HCT116 (cell line): ENCODE measurements around the gene CNN3. TPM values are rescaled to one million over a fixed set of nuclear protein-coding genes. Genes with fewer than 3 reads are reported as not detected.

Source experiments
- ATAC-seq: fragments of 200-7000 bp; cut with Tn5 transposase; 2 replicates; pipeline ENCODE4 v1.9.1; 2020; ENCODE audit warnings: mild to moderate bottlenecking, moderate library complexity
- BruUV-seq: library from RNA; stranded (reverse); fragments of 400-500 nt; replicated peaks from 2 replicates; lab custom pipeline; 2021; lab: Mats Ljungman, UMichigan
- CTCF ChIA-PET: fragments of 300-600 bp; sonication (Branson Sonifier 250); formaldehyde crosslinking; loops from one replicate; lab custom pipeline; 2021; ENCODE audit warnings: antibody characterized with exemption; lab: Charles Lee
- POLR2A ChIA-PET: fragments of 300-600, 350-600 bp; sonication (Branson Sonifier 250); formaldehyde crosslinking; loops from one replicate; lab custom pipeline; 2021; ENCODE audit warnings: antibody characterized with exemption; lab: Charles Lee
- RAD21 ChIA-PET, 2 experiments: fragments of 300-600 bp; sonication (Branson Sonifier 250); formaldehyde crosslinking; loops; one replicate each; lab custom pipeline; 2023; ENCODE audit warnings: low total read pairs in 2 of 2; ENCODE audit not compliant: uncharacterized antibody in 2 of 2, unreplicated experiment in 2 of 2, low non-redundant PET in 1 of 2; lab: Charles Lee
- DNase-seq: peaks from one replicate; pipeline ENCODE4 v3.0.0-alpha.2; 2010; ENCODE audit warnings: low read depth, low spot score
- H2AFZ ChIP-seq: fragments of 200-600 bp; shearing (Covaris generic), sonication (generic); 2 replicates; pipeline ENCODE4 v1.6.1; 2017; ENCODE audit warnings: low read depth, mixed run types, mixed read lengths, antibody characterized with exemption, low read length; ENCODE audit not compliant: poor library complexity, severe bottlenecking
- H3K27ac ChIP-seq: 2 replicates; pipeline ENCODE4 v1.5.1; 2012; ENCODE audit warnings: low read depth, low read length
- H3K27me3 ChIP-seq: fragments of 200-600 bp; sonication (generic); 2 replicates; pipeline ENCODE4 v1.6.1; 2016; ENCODE audit warnings: mixed run types, low read length, mixed read lengths; ENCODE audit not compliant: insufficient read depth
- H3K36me3 ChIP-seq, 2 experiments: fragments of 200-500 bp in 1 of 2; fragments of 200-600 bp in 1 of 2; sonication (Bioruptor generic) in 1 of 2; sonication (generic) in 1 of 2; 2 replicates each; pipeline versions ENCODE4 v1.5.1 to v1.6.1; 2014 to 2016; ENCODE audit warnings: low read length in 2 of 2, inconsistent platforms in 1 of 2, mixed read lengths in 1 of 2, mixed run types in 1 of 2; ENCODE audit not compliant: insufficient read depth in 2 of 2, control insufficient read depth in 1 of 2
- H3K4me1 ChIP-seq, 2 experiments: fragments of 200-600 bp in 1 of 2; sonication (generic) in 1 of 2; 2 replicates each; pipeline versions ENCODE4 v1.5.1 to v1.6.1; 2012 to 2017; ENCODE audit warnings: low read length in 2 of 2, inconsistent platforms in 1 of 2, mild to moderate bottlenecking in 1 of 2, mixed read lengths in 1 of 2, mixed run types in 1 of 2, moderate library complexity in 1 of 2; ENCODE audit not compliant: insufficient read depth in 2 of 2, control insufficient read depth in 1 of 2
- H3K4me2 ChIP-seq: fragments of 200-600 bp; sonication (generic); 2 replicates; pipeline ENCODE4 v1.6.1; 2017; ENCODE audit warnings: mixed run types, low read length, mixed read lengths
- H3K4me3 ChIP-seq, 2 experiments: fragments of 200-600 bp in 1 of 2; sonication (generic) in 1 of 2; replicated peaks in 1 of 2; 2 replicates each; pipeline ENCODE4 v1.5.1; 2011 to 2016; ENCODE audit warnings: low read length in 2 of 2, control low read depth in 1 of 2, low read depth in 1 of 2, mild to moderate bottlenecking in 1 of 2, mixed read lengths in 1 of 2, mixed run types in 1 of 2
- H3K79me2 ChIP-seq: fragments of 200-600 bp; sonication (generic); 2 replicates; pipeline ENCODE4 v1.6.1; 2017; ENCODE audit warnings: mild to moderate bottlenecking, mixed run types, low read length, moderate library complexity, mixed read lengths; ENCODE audit not compliant: insufficient read depth
- H3K9ac ChIP-seq: fragments of 200-600 bp; sonication (generic); 2 replicates; pipeline ENCODE4 v1.6.1; 2016; ENCODE audit warnings: low read length, mixed read lengths
- H3K9me2 ChIP-seq: fragments of 200-600 bp; sonication (generic), shearing (Covaris generic); 2 replicates; pipeline ENCODE4 v1.6.1; 2017; ENCODE audit warnings: mixed run types, mild to moderate bottlenecking, moderate library complexity; ENCODE audit not compliant: insufficient read depth
- H3K9me3 ChIP-seq, 2 experiments: fragments of 200-500 bp in 1 of 2; fragments of 200-600 bp in 1 of 2; sonication (Bioruptor generic) in 1 of 2; sonication (generic) in 1 of 2; 2 replicates each; pipeline ENCODE4 v1.6.1; 2014 to 2017; ENCODE audit warnings: low read length in 2 of 2, mixed read lengths in 2 of 2, inconsistent platforms in 1 of 2, low read depth in 1 of 2, mild to moderate bottlenecking in 1 of 2, mixed run types in 1 of 2, moderate library complexity in 1 of 2; ENCODE audit not compliant: control insufficient read depth in 1 of 2, insufficient read depth in 1 of 2
- H4K20me1 ChIP-seq: fragments of 200-600 bp; sonication (generic), shearing (Covaris generic); 2 replicates; pipeline ENCODE4 v1.6.1; 2017; ENCODE audit warnings: mixed run types, mild to moderate bottlenecking, moderate library complexity; ENCODE audit not compliant: insufficient read depth
- ATF3 ChIP-seq: IDR thresholded peaks from 2 replicates; pipeline ENCODE4 v1.6.1; 2012
- CBX3 ChIP-seq: IDR thresholded peaks from 2 replicates; pipeline ENCODE4 v1.6.1; 2012; ENCODE audit warnings: low read depth
- CTCF ChIP-seq, 3 experiments: fragments of 200-600 bp in 1 of 3; sonication (generic) in 1 of 3; IDR thresholded peaks in 2 of 3; conservative IDR thresholded peaks in 1 of 3; 2 replicates each; pipeline ENCODE4 v1.5.1; 2012 to 2017; ENCODE audit warnings: low read depth in 2 of 3, low read length in 2 of 3, antibody characterized with exemption in 1 of 3, borderline replicate concordance in 1 of 3, control low read depth in 1 of 3, mild to moderate bottlenecking in 1 of 3, mixed read lengths in 1 of 3, mixed run types in 1 of 3, moderate library complexity in 1 of 3; ENCODE audit not compliant: insufficient read depth in 1 of 3
- ELF1 ChIP-seq: IDR thresholded peaks from 2 replicates; pipeline ENCODE4 v1.6.1; 2012; ENCODE audit warnings: low read depth, borderline replicate concordance
- EZH2 ChIP-seq: fragments of 200-600 bp; sonication (generic); IDR thresholded peaks from 2 replicates; pipeline ENCODE4 v1.6.1; 2017; ENCODE audit warnings: antibody characterized with exemption, mixed run types
- FOSL1 ChIP-seq: IDR thresholded peaks from 2 replicates; pipeline ENCODE4 v1.6.1; 2012; ENCODE audit warnings: low read depth
- JUND ChIP-seq: IDR thresholded peaks from 2 replicates; pipeline ENCODE4 v1.6.1; 2012
- MAX ChIP-seq: IDR thresholded peaks from 2 replicates; pipeline ENCODE4 v1.6.1; 2012
- POLR2A ChIP-seq: IDR thresholded peaks from 2 replicates; pipeline ENCODE4 v1.7.0; 2011; ENCODE audit warnings: borderline replicate concordance; ENCODE audit not compliant: insufficient read depth, insufficient read length; ENCODE audit errors: extremely low read depth
- POLR2AphosphoS5 ChIP-seq: IDR thresholded peaks from 2 replicates; pipeline ENCODE4 v1.6.1; 2011; ENCODE audit warnings: mild to moderate bottlenecking, low read depth, low read length, moderate library complexity
- SIN3A ChIP-seq: IDR thresholded peaks from 2 replicates; pipeline ENCODE4 v1.6.1; 2012; ENCODE audit warnings: low read depth
- SRF ChIP-seq: IDR thresholded peaks from 2 replicates; pipeline ENCODE4 v1.6.1; 2012; ENCODE audit warnings: low read depth
- YY1 ChIP-seq: IDR thresholded peaks from 2 replicates; pipeline ENCODE4 v1.6.1; 2011; ENCODE audit warnings: low read length, low read depth, moderate library complexity, mild to moderate bottlenecking; ENCODE audit not compliant: insufficient replicate concordance; ENCODE audit errors: extremely low read depth
- ZBTB33 ChIP-seq: IDR thresholded peaks from 2 replicates; pipeline ENCODE4 v1.6.1; 2011; ENCODE audit warnings: mild to moderate bottlenecking, low read length, moderate library complexity; ENCODE audit not compliant: insufficient replicate concordance; ENCODE audit errors: extremely low read depth
- intact Hi-C: fragments of 100-400 bp; cut with micrococcal nuclease; formaldehyde crosslinking; loops from 2 replicates; pipeline ENCODE4 v1.10.0; 2022
- total RNA-seq: library from RNA; stranded (reverse); gene quantifications from one replicate; pipeline ENCODE4 v1.2.1, GENCODE V29; 2021; ENCODE audit not compliant: unreplicated experiment

Gene CNN3
- total RNA-seq, 1 experiment from 2014 or later = 109 TPM

- TF ChIP-seq ZBTB33 (no peak), EZH2 (no peak), CTCF (IDR thresholded peaks at IDR 0.05 in 2 of 3, conservative IDR thresholded peaks at IDR 0.05 in 1 of 3; ENCODE audit: borderline replicate concordance in 1 of 3, insufficient read depth in 1 of 3, low read depth in 2 of 3, low read length in 2 of 3) (no peak), ATF3 (no peak)
- TF ChIP-seq, all 23 proteins: peak for 0
These were observed 55.9 kb downstream of the CNN3 start (continued) for GRCh38 chr1:94871031-94871430.

GRCh38 chr1:94866164-94866807 lies 60.6 kb downstream of the CNN3 start:
- no peak for DNase-seq
- Histone ChIP-seq H3K27me3 (no peaks in the 10 kb centered on the region), H2AFZ (no peak overlapping the region), H3K79me2 (no peaks in the 10 kb centered on the region), H4K20me1 (no peaks in the 10 kb centered on the region), H3K4me2 (no peak overlapping the region), H3K9ac (no peak overlapping the region), H3K36me3 (no peaks in the 10 kb centered on the region), H3K4me1 (peaks cover 46 to 60% of the 10 kb centered on the region in 2 experiments), H3K27ac (no peak overlapping the region), H3K4me3 (no peak overlapping the region), H3K9me2 (no peaks in the 10 kb centered on the region), H3K9me3 (no peaks in the 10 kb centered on the region)
- RAD21 ChIA-PET = no interaction called here
- POLR2A ChIA-PET = interaction anchor here (3.0 kb wide), 1 partner anchor 12 kb away, joined by 9 read pairs; no protein-coding TSS in a partner anchor
- CTCF ChIA-PET = interaction anchor here (0.7 kb wide), 1 partner anchor 12 kb away, joined by 3 read pairs; no protein-coding TSS in a partner anchor
- no TSS peak for BruUV-seq
- intact Hi-C loops = no loop called here
- no peak for ATAC-seq
- TF ChIP-seq SRF (no peak), SIN3A (no peak), POLR2A (no peak), MAX (no peak), CBX3 (no peak), POLR2AphosphoS5 (no peak), ELF1 (no peak), FOSL1 (no peak), JUND (no peak), ZBTB33 (no peak), ATF3 (no peak), EZH2 (no peak), YY1 (no peak)
